ENCODE results near the gene TTC23.

The TTC23 gene

GRCh38 chr15:99249270-99249841 is at the start of gene TTC23:
TSS of gene TTC23 (minus strand) at chr15:99249581. CDS start at chr15:99228712, 20,869 bp downstream.
- DNase-seq = peak in 21 of 42 donors; percentile 7 to 74 (median 39)
- intact Hi-C loops (cut with DNase I) = no loop called here

DNA sequence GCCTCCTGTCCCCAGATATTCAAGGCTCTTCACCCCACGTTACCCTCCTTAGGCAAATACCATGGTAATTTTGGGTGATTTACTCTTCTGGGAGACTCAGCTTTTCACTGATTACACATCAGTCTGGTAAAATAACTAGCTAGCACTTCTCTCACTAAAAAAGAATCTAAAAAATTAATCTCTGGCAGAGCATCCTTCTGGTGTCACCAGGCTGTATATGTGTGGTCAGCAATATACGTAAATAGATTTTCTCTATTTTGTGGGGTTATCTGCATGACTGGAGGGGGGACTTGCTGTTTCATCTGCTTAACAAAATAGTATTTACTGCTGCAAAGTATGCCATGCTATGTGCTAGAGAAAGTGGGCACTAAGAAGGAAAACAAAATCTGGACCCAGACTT is 47.0 kb upstream of the TTC23 start:
- no peak for DNase-seq
- intact Hi-C loops (cut with DNase I) = no loop called here

DNA sequence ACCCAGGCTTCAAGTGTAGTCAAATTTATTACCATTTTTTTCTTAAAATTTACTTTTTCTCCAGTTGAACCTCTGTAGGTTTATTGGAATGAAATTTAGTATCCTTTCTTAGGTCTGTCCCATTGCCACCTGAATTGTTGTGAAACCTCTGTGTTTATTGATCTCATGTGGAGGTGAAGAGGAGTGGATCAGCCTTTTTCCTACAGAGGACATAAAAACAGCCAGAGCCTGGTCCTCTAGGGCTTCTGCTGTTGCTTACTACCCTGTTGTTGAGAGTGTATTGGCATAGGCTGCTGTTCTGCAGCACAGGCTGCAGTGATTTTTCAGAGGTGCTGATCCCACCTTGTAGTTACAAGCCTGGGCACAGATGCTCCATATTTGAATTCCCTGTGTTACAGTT is 46.5 kb upstream of the TTC23 start:
- DNase-seq = no peak
- intact Hi-C loops (cut with DNase I) = no loop called here

GRCh38 chr15:99291643-99292042 is 42.3 kb upstream of the TTC23 start:
- intact Hi-C loops (cut with DNase I) = no loop called here
- no peak for DNase-seq

DNA sequence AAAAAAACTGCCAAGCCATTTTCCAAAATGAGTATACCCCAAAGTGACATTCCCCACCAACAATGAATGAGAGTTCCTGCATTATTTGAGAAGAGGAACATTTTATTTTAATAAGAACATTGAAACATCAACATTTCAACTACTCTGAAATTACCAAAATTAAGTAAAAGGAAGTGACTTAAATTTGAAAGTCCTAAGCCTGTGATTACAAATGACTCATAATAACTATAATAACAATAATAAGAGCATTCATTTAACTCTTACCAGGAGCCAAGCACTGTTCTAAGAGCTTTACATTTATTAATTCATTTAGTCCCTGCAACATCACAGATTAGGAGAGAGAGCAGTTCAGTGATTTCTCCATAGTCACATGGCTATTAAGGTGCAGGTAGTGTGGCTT is 34.3 kb upstream of the TTC23 start:
- no peak for DNase-seq
- intact Hi-C loops (cut with DNase I) = loop anchor here (10.0 kb wide), 1 partner anchor 451 kb away; the partner anchor contains the start of gene LYSMD4

- DNase-seq = no peak
- intact Hi-C loops (cut with DNase I) = loop anchor here (10.0 kb wide), 1 partner anchor 452 kb away; the partner anchor contains the start of gene LYSMD4
Observed at GRCh38 chr15:99282586-99282985, 33.2 kb upstream of the TTC23 start.

- no peak for DNase-seq
- intact Hi-C loops (cut with DNase I) = loop anchor here (10.0 kb wide), 1 partner anchor 453 kb away; the partner anchor contains the start of gene LYSMD4
Observed at GRCh38 chr15:99282121-99282520, 32.7 kb upstream of the TTC23 start.

DNA sequence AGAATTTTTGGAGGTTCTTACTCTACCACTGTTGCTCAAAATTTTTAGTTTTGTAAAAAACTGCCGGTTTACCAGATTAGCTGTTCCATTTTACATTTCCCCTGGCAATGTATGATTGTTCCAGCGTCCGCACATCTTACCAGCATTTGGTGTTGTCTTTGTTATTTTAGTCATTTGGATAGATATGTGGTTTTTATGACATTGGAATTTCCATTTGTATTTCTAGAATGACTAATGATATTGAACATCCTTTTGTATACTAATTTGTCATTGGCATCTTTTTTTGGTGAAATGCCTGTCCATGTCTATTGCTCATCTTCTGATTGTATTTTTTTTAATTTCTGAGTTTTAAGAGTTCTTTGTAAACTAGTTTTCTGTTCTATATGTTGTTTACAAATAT is 30.4 kb upstream of the TTC23 start:
- intact Hi-C loops (cut with DNase I) = loop anchor here (10.0 kb wide), 1 partner anchor 455 kb away; the partner anchor contains the start of gene LYSMD4
- DNase-seq = no peak

DNA sequence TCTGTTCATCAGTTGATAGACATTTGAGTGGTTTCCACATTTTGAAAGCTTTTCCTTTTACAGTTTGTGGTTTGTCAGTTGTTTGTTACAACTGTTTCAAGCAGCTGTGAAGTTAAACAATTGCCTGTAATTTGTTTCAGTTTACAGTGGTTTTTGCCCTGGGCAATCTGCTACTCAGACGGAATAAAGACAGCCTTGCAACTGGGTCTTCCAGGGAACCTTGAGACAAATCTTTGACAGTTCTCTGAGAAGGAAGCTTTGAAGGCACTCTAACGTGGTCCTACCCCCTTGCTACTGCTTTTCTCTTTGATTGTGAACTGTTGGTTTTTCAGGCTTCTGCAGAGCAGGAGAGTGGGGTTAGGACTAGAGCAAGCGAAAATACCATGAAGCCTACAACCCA is 29.9 kb upstream of the TTC23 start:
- intact Hi-C loops (cut with DNase I) = no loop called here
- DNase-seq = no peak

DNA sequence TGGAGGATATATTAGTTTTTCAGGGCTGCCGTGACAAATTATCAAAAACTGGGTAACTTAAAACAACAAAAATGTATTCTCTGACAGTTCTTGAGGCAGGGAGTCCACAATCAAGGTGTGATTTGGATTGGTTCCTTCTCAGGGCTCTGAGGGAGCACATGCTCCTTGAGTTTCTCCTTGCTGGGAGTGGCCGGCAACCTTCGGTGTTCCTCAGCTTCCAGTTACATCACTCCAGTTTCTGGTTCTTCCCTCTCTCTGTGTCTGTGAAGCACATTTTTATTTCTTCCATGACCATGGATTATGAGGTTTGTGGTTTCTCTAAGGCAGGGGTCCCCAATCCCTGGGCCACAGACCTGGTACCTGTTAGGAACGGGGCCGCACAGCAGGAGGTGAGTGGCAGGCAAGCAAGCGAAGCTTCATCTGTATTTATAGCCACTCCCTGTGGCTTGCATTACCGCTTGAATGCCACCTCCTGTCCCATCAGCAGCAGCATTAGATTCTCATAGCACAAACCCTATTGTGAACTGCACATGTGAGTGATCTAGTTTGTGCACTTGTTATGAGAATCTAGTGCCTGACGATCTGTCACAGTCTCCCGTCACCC is 26.2 kb upstream of the TTC23 start:
- no peak for DNase-seq
- intact Hi-C loops (cut with DNase I) = no loop called here

GRCh38 chr15:99275061-99275460 is 25.7 kb upstream of the TTC23 start:
- no peak for DNase-seq
- intact Hi-C loops (cut with DNase I) = no loop called here

GRCh38 chr15:99273801-99274200 is 24.4 kb upstream of the TTC23 start:
- no peak for DNase-seq
- intact Hi-C loops (cut with DNase I) = no loop called here

DNA sequence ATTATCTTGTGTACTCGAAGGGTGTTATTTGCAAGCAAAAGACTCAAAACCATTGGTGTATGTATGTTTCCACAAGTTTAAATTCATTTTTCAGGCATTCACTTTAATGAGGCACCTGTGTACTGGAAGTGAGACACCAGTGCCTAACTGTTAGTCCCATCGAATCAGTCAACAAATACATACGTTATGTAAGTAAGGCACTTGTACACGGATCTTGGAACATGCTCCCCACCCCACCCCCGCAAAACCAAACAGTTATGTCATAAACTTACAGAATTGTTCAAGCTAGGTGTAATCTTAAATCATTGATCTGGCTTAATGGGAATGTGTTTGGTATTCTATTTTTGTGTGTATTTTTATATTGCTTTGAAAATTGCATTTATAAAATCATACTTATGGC is 19.1 kb upstream of the TTC23 start:
- intact Hi-C loops (cut with DNase I) = no loop called here

GRCh38 chr15:99267957-99268356 is 18.6 kb upstream of the TTC23 start:
- intact Hi-C loops (cut with DNase I) = no loop called here
- no peak for DNase-seq

More for the DNA sequence above, 19.1 kb upstream of the TTC23 start:
- no peak for DNase-seq

GRCh38 chr15:99265541-99266070 is 16.2 kb upstream of the TTC23 start:
- intact Hi-C loops (cut with DNase I) = no loop called here
- no peak for DNase-seq

DNA sequence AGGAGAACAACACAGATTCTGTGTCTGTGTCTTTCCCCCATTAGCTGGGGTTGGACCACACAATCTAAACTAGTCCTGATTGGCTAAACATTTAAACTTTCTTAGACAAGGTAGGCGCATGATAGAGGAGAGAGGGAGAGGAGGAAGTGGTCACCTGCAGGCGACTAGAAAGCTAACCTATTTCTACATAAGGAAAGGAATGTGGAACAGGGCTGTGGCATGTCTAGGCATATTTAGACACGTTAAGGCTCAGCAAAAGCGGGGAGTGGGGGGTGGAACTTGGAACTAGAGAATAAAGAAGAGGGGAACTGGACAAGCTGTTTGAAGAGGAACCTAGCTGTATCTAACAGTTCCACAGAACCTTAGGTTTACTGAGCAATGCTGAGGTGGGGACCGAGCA is 14.7 kb upstream of the TTC23 start:
- intact Hi-C loops (cut with DNase I) = no loop called here
- DNase-seq = no peak

DNA sequence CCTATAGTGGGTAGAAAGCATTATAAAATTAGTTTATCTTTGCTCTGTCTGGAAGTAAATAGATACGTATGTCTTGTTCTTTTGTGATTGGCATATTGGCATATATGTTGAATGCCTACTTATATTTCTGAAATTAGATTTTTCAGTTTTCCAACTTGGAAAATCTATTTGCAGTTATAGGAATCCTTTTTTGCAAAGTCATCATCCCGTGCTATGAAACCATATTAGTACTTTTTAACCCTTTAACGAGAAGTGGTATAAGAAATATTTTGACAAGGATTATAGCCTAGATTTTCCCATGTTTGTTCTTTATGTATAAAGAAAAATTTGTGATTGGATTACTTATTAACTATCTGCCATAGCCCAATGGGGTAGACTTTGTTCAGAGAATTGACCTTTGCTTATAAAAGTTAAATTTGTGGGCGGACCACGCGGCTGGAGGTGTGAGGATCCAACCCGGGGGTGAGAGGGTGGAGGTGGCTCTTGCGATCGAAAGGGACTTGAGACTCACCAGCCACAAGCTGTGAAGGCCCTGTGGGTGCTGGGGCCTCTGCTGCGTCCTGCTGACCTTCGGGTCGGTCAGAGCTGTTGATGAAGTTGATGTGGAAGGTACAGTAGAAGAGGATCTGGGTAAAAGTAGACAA is 7.8 kb upstream of the TTC23 start:
- DNase-seq = no peak

GRCh38 chr15:99253381-99254090 is 4.2 kb upstream of the TTC23 start:
- no peak for DNase-seq
- intact Hi-C loops (cut with DNase I) = loop anchor here (10.0 kb wide), 1 partner anchor 481 kb away; the partner anchor contains the start of gene LYSMD4

More for the DNA sequence above, 7.8 kb upstream of the TTC23 start:
- intact Hi-C loops (cut with DNase I) = loop anchor here (10.0 kb wide), 1 partner anchor 478 kb away; the partner anchor contains the start of gene LYSMD4

- no peak for DNase-seq
- intact Hi-C loops (cut with DNase I) = loop anchor here (10.0 kb wide), 1 partner anchor 482 kb away; the partner anchor contains the start of gene LYSMD4
Observed at GRCh38 chr15:99252326-99252725, 2.9 kb upstream of the TTC23 start.
